ENCODE results near the gene MRTFA. TPM values are rescaled to one million over a fixed set of nuclear protein-coding genes. Genes with fewer than 3 reads are reported as not detected.
"Not testable (repeated sequence)": the region's sequence is repeated elsewhere in the genome, so short reads cannot be mapped to it uniquely, and the experiment has no call there.

The MRTFA gene
- total RNA-seq, 1 donor from 2014 or later = 52.1 TPM

- no peak for DNase-seq (ENCODE audit: low read depth)
- TF ChIP-seq CTCF (conservative IDR thresholded peaks at IDR 0.05; ENCODE audit: low read depth, low read length) = no peak
Measured at GRCh38 chr22:40541300-40541699, 95.2 kb downstream of the MRTFA start.

GRCh38 chr22:40540265-40540664, 96.3 kb downstream of the MRTFA start:
- no peak overlapping the region for H3K4me3 ChIP-seq (ENCODE audit: low read depth, low read length)
- DNase-seq (ENCODE audit: low read depth) = no peak
- TF ChIP-seq CTCF (conservative IDR thresholded peaks at IDR 0.05; ENCODE audit: low read depth, low read length) = no peak

More at GRCh38 chr22:40541300-40541699, 95.2 kb downstream of the MRTFA start:
- no peak overlapping the region for H3K4me3 ChIP-seq (ENCODE audit: low read depth, low read length)

- DNase-seq (ENCODE audit: low read depth) = not testable (repeated sequence)
Measured at GRCh38 chr22:40536149-40536548, 100.4 kb downstream of the MRTFA start.

GRCh38 chr22:40535642-40536041, 100.9 kb downstream of the MRTFA start:
- H3K4me3 ChIP-seq (ENCODE audit: low read depth, low read length) = no peak overlapping the region
- no peak for TF ChIP-seq CTCF (conservative IDR thresholded peaks at IDR 0.05; ENCODE audit: low read depth, low read length)
- DNase-seq (ENCODE audit: low read depth) = no peak

More at GRCh38 chr22:40536149-40536548, 100.4 kb downstream of the MRTFA start:
- not testable (repeated sequence) for H3K4me3 ChIP-seq (ENCODE audit: low read depth, low read length)

- no peak for TF ChIP-seq CTCF (conservative IDR thresholded peaks at IDR 0.05; ENCODE audit: low read depth, low read length)
Measured at GRCh38 chr22:40535189-40535512, 101.4 kb downstream of the MRTFA start.

GRCh38 chr22:40534379-40535188, 101.9 kb downstream of the MRTFA start:
- no peak for DNase-seq (ENCODE audit: low read depth)
- TF ChIP-seq CTCF (conservative IDR thresholded peaks at IDR 0.05; ENCODE audit: low read depth, low read length) = no peak
- no peak overlapping the region for H3K4me3 ChIP-seq (ENCODE audit: low read depth, low read length)

More at GRCh38 chr22:40535189-40535512, 101.4 kb downstream of the MRTFA start:
- DNase-seq (ENCODE audit: low read depth) = no peak
- H3K4me3 ChIP-seq (ENCODE audit: low read depth, low read length) = no peak overlapping the region

- no peak overlapping the region for H3K4me3 ChIP-seq (ENCODE audit: low read depth, low read length)
- DNase-seq (ENCODE audit: low read depth) = no peak
- TF ChIP-seq CTCF (conservative IDR thresholded peaks at IDR 0.05; ENCODE audit: low read depth, low read length) = no peak
Measured at GRCh38 chr22:40533712-40534378, 102.7 kb downstream of the MRTFA start.
